B cell (primary cell): ENCODE data around the gene FKBP1B. TPM values are rescaled to one million over a fixed set of nuclear protein-coding genes. Genes with fewer than 3 reads are reported as not detected.

Experiments
- ATAC-seq: fragments of 200-7000 bp; cut with Tn5 transposase; one replicate; pipeline ENCODE4 v1.10.0; 2021; ENCODE audit warnings: low read depth, mild to moderate bottlenecking, moderate number of reproducible peaks, moderate library complexity
- CTCF ChIA-PET: fragments of 350-600 bp; sonication (Branson Sonifier 250); formaldehyde crosslinking; loops from one replicate; lab custom pipeline; 2021; ENCODE audit warnings: antibody characterized with exemption, inconsistent platforms; lab: Charles Lee
- POLR2A ChIA-PET: fragments of 350-600 bp; sonication (Branson Sonifier 250); formaldehyde crosslinking; loops from one replicate; lab custom pipeline; 2021; ENCODE audit warnings: antibody characterized with exemption; lab: Charles Lee
- DNase-seq: peaks from one replicate; pipeline ENCODE4 v3.0.0; 2013
- H2AFZ ChIP-seq: 2 replicates; pipeline ENCODE4 v1.6.1; 2012; ENCODE audit warnings: mild to moderate bottlenecking, low read depth, low read length; ENCODE audit not compliant: insufficient read depth, poor library complexity, severe bottlenecking
- H3K27ac ChIP-seq, 2 donors: 1 replicate in 1 of 2; 2 replicates in 1 of 2; pipeline ENCODE4 v1.5.1; 2012 to 2013; ENCODE audit warnings: low read length in 2 of 2, mild to moderate bottlenecking in 2 of 2, moderate library complexity in 1 of 2
- H3K27me3 ChIP-seq, 4 experiments: fragments of 200-600 bp in 1 of 4; sonication (generic) in 1 of 4; replicated peaks in 1 of 4; 1 replicate in 2 of 4; 2 replicates in 2 of 4; pipeline versions ENCODE4 v1.6.1 to v1.7.0; 2013 to 2016; ENCODE audit warnings: low read length in 3 of 4, mild to moderate bottlenecking in 2 of 4, mixed read lengths in 1 of 4, moderate library complexity in 1 of 4; ENCODE audit not compliant: insufficient read depth in 4 of 4, control insufficient read depth in 3 of 4; ENCODE audit errors: control extremely low read depth in 1 of 4
- H3K36me3 ChIP-seq, 2 experiments: replicated peaks in 1 of 2; 1 replicate in 1 of 2; 2 replicates in 1 of 2; pipeline versions ENCODE4 v1.6.1 to v1.7.1; 2013; ENCODE audit warnings: low read length in 1 of 2; ENCODE audit not compliant: insufficient read depth in 2 of 2, control insufficient read depth in 1 of 2; ENCODE audit errors: control extremely low read depth in 1 of 2, extremely low read depth in 1 of 2
- H3K4me1 ChIP-seq, 2 donors: fragments of 200-600 bp in 1 of 2; sonication (generic) in 1 of 2; 1 replicate in 1 of 2; 2 replicates in 1 of 2; pipeline versions ENCODE4 v1.5.1 to v1.6.1; 2013 to 2017; ENCODE audit warnings: low read length in 2 of 2; ENCODE audit not compliant: control insufficient read depth in 2 of 2, insufficient read depth in 2 of 2
- H3K4me2 ChIP-seq: replicated peaks from 2 replicates; pipeline ENCODE3; 2012; ENCODE audit warnings: mild to moderate bottlenecking, low read depth, low read length; ENCODE audit not compliant: poor library complexity, severe bottlenecking
- H3K4me3 ChIP-seq, 5 experiments: fragments of 200-600 bp in 1 of 5; sonication (generic) in 1 of 5; 1 replicate in 3 of 5; 2 replicates in 2 of 5; pipeline versions ENCODE4 v1.5.1 to v1.7.0; 2011 to 2016; ENCODE audit warnings: low read length in 4 of 5, mild to moderate bottlenecking in 4 of 5, low read depth in 2 of 5, control low read depth in 1 of 5, moderate library complexity in 1 of 5; ENCODE audit not compliant: insufficient read depth in 1 of 5; ENCODE audit errors: control extremely low read depth in 1 of 5, extremely low read depth in 1 of 5
- H3K79me2 ChIP-seq: fragments of 200-600 bp; sonication (generic); one replicate; pipeline ENCODE4 v1.6.0; 2016; ENCODE audit warnings: low read length; ENCODE audit not compliant: control insufficient read depth, insufficient read depth
- H3K9ac ChIP-seq: fragments of 200-600 bp; sonication (generic); 2 replicates; pipeline ENCODE4 v1.6.1; 2017; ENCODE audit warnings: mild to moderate bottlenecking, low read length, moderate library complexity
- H3K9me3 ChIP-seq, 3 donors: one replicate each; pipeline versions ENCODE4 v1.6.1 to v1.7.1; 2013; ENCODE audit warnings: low read length in 2 of 3; ENCODE audit not compliant: control insufficient read depth in 2 of 3, insufficient read depth in 1 of 3; ENCODE audit errors: control extremely low read depth in 1 of 3
- H4K20me1 ChIP-seq: 2 replicates; pipeline ENCODE4 v1.6.0; 2012; ENCODE audit warnings: mild to moderate bottlenecking, low read length; ENCODE audit not compliant: insufficient read depth, control insufficient read depth, poor library complexity, severe bottlenecking
- H3K27ac Mint-ChIP-seq: one replicate; pipeline ENCODE4 v1.8.0; 2021; ENCODE audit warnings: mixed read lengths
- H3K27me3 Mint-ChIP-seq: one replicate; pipeline ENCODE4 v1.8.0; 2021; ENCODE audit warnings: mixed read lengths
- H3K4me1 Mint-ChIP-seq: one replicate; pipeline ENCODE4 v1.8.0; 2021; ENCODE audit warnings: mixed read lengths
- H3K4me3 Mint-ChIP-seq: one replicate; pipeline ENCODE4 v1.8.0; 2021; ENCODE audit warnings: mixed read lengths
- H3K9me3 Mint-ChIP-seq: one replicate; pipeline ENCODE4 v1.8.0; 2022; ENCODE audit warnings: mixed read lengths; ENCODE audit not compliant: insufficient read depth
- EZH2 ChIP-seq: IDR thresholded peaks from 2 replicates; pipeline ENCODE4 v1.6.1; 2012; ENCODE audit warnings: borderline replicate concordance, low read depth, mild to moderate bottlenecking, moderate library complexity, low read length; ENCODE audit not compliant: insufficient read depth, poor library complexity, severe bottlenecking
- WGBS: methylation state at CpG from one replicate; pipeline ENCODE4 v1.1.5; 2013; ENCODE audit warnings: missing lambda C conversion rate; ENCODE audit not compliant: insufficient coverage; 5-methylcytosine and 5-hydroxymethylcytosine counted together
- intact Hi-C: fragments of 100-400 bp; cut with micrococcal nuclease; formaldehyde crosslinking; loops from one replicate; pipeline ENCODE4 v1.10.0; 2022
- polyA plus RNA-seq: library from polyadenylated mRNA; depleted of rRNA; stranded (reverse); fragments of >200 nt; gene quantifications from 2 replicates; pipeline ENCODE4 v1.2.3, GENCODE V29; 2012
- total RNA-seq, 2 donors: library from RNA; stranded (reverse); fragments of 120-200 nt in 1 of 2; gene quantifications; 1 replicate in 1 of 2; 2 replicates in 1 of 2; pipeline versions ENCODE4 v1.2.3 to v1.2.4, GENCODE V29; 2013 to 2022
- TF ChIP-seq, protein P1 (sequence below): fragments of 200-600 bp; IDR thresholded peaks from one replicate; pipeline ENCODE4 v1.8.0; 2022; ENCODE audit warnings: antibody characterized with exemption, mild to moderate bottlenecking

FKBP1B gene
- total and polyA plus RNA-seq, 2 donors (not counting 1 experiment from before 2014, with no cell fraction given) = 0.85 to 3.8 TPM

DNA sequence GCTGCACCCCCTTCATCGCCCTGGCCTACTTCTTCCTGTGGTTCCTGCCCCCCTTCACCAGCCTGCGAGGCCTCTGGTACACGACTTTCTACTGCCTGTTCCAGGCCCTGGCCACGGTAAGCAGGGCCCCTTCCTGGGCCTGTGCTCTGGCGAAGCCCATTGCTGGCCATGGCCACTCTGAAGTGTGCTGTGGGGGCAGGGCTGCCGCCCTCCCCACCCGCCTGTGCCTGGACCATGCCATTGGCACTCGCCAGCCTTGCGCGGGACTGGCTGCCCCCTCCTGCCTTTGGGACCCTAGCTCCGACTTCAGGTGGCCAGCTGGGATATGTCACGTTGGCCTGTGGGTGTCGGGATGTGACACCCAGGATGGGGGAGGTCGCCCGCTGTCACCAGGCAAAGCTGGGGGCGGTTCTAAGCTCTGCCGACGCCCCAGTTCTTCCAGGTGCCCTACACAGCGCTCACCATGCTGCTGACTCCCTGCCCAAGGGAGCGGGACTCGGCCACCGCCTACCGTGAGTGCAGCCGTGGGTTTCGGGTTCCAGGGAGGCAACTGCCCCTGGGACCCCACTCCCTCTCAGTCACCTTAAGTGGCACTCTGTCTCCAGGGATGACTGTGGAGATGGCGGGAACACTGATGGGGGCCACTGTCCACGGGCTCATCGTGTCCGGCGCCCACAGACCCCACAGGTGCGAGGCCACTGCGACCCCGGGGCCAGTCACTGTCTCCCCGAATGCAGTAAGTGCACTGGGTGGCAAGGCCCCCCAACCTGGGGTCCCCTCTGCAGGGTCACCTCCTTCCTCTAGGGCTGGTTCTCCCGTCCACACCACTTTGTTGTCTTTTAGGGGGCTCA, 32.5 kb upstream of the FKBP1B start:
- Mint-ChIP-seq H3K4me1 (no peaks in the 10 kb centered on the region), H3K4me3 (no peak overlapping the region), H3K9me3 (no peaks in the 10 kb centered on the region), H3K27ac (no peak overlapping the region), H3K27me3 (peaks cover 12% of the 10 kb centered on the region)
- H3K9me3 ChIP-seq = no peaks in the 10 kb centered on the region
- no peaks in the 10 kb centered on the region for H3K36me3 ChIP-seq
- no peak overlapping the region for H2AFZ ChIP-seq
- no peaks in the 10 kb centered on the region for H4K20me1 ChIP-seq
- intact Hi-C loops = no loop called here
- H3K4me1 ChIP-seq = no peaks in the 10 kb centered on the region
- ATAC-seq (no peak), DNase-seq (no peak)
- peaks cover 0 to 2% (median 0%) of the 10 kb centered on the region in 4 experiments for H3K27me3 ChIP-seq
- H3K27ac ChIP-seq = no peak overlapping the region
- 93% methylated on average over 35 of the region's 35 CpGs for WGBS
- H3K4me3 ChIP-seq = no peak overlapping the region
- ChIA-PET POLR2A (no interaction called here), CTCF (no interaction called here)
- no peaks in the 10 kb centered on the region for H3K79me2 ChIP-seq
- H3K4me2 ChIP-seq = no peak overlapping the region
- TF ChIP-seq EZH2 = no peak
- TF ChIP-seq, protein P1, sequence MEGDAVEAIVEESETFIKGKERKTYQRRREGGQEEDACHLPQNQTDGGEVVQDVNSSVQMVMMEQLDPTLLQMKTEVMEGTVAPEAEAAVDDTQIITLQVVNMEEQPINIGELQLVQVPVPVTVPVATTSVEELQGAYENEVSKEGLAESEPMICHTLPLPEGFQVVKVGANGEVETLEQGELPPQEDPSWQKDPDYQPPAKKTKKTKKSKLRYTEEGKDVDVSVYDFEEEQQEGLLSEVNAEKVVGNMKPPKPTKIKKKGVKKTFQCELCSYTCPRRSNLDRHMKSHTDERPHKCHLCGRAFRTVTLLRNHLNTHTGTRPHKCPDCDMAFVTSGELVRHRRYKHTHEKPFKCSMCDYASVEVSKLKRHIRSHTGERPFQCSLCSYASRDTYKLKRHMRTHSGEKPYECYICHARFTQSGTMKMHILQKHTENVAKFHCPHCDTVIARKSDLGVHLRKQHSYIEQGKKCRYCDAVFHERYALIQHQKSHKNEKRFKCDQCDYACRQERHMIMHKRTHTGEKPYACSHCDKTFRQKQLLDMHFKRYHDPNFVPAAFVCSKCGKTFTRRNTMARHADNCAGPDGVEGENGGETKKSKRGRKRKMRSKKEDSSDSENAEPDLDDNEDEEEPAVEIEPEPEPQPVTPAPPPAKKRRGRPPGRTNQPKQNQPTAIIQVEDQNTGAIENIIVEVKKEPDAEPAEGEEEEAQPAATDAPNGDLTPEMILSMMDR = no peak
- H3K9ac ChIP-seq = no peak overlapping the region

DNA sequence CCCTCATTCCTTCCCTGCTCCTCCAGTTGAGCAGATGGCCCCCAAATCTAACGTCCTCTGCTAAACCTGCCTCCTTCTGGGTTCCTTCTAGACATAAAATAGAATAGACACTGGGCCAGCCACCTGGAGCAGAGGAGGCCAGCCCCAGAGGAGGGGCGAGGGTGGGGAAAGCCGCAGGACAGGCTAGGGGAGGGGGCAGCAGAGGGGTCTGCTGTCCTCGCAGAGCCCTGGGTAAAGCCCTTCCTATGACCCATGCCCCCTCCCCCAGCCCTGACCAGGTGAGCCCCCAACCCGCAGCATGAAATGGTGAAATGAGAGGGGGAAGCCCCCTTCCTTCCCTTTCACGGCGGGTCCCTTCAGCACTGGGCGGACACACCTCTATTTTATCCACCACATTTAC, 31.8 kb upstream of the FKBP1B start:
- Histone ChIP-seq H3K27me3 (no peaks in the 10 kb centered on the region), H3K36me3 (peaks cover 0 to 2% of the 10 kb centered on the region in 2 experiments), H3K4me1 (no peaks in the 10 kb centered on the region), H3K4me2 (no peak overlapping the region), H2AFZ (no peak overlapping the region), H3K9me3 (no peaks in the 10 kb centered on the region), H3K79me2 (no peaks in the 10 kb centered on the region), H3K9ac (no peak overlapping the region), H4K20me1 (no peaks in the 10 kb centered on the region), H3K4me3 (no peak overlapping the region), H3K27ac (no peak overlapping the region)
- intact Hi-C loops = no loop called here
- Mint-ChIP-seq H3K27me3 (peaks cover 7% of the 10 kb centered on the region), H3K9me3 (no peaks in the 10 kb centered on the region), H3K27ac (no peak overlapping the region), H3K4me1 (no peaks in the 10 kb centered on the region), H3K4me3 (no peak overlapping the region)
- TF ChIP-seq, protein P1 = no peak
- TF ChIP-seq EZH2 = no peak
- WGBS = 100% methylated on average over 1 of the region's 8 CpGs
- DNase-seq = no peak
- no peak for ATAC-seq
- POLR2A ChIA-PET = no interaction called here
- CTCF ChIA-PET = no interaction called here
